Tibial artery (tissue), 4 donors: ENCODE results near the gene STXBP4.

ENCODE experiments used
- DNase-seq, 2 donors: peaks; one replicate each; pipeline ENCODE4 v3.0.0-alpha.2; 2019
- H3K27ac ChIP-seq, 2 donors: fragments of 200-600 bp; sonication (generic) in 1 of 2; 1 replicate in 1 of 2; 2 replicates in 1 of 2; pipeline ENCODE4 v1.5.1; 2018 to 2019; ENCODE audit warnings: mild to moderate bottlenecking in 1 of 2
- H3K27me3 ChIP-seq, 2 donors: fragments of 200-600 bp; sonication (generic) in 1 of 2; one replicate each; pipeline versions ENCODE4 v1.5.1 to v1.6.0; 2016 to 2019
- H3K36me3 ChIP-seq, 3 donors: fragments of 200-600 bp; sonication (generic) in 2 of 3; one replicate each; pipeline ENCODE4 v1.5.1; 2016 to 2019; ENCODE audit warnings: mild to moderate bottlenecking in 2 of 3
- H3K4me1 ChIP-seq, 4 donors: fragments of 200-600 bp; sonication (generic) in 2 of 4; 1 replicate in 3 of 4; 2 replicates in 1 of 4; pipeline ENCODE4 v1.5.1; 2016 to 2019
- H3K4me3 ChIP-seq, 2 donors: fragments of 200-600 bp; sonication (generic) in 1 of 2; 1 replicate in 1 of 2; 2 replicates in 1 of 2; pipeline ENCODE4 v1.5.1; 2018 to 2019; ENCODE audit warnings: mild to moderate bottlenecking in 2 of 2
- H3K9me3 ChIP-seq, 3 donors: fragments of 200-600 bp; sonication (generic) in 1 of 3; one replicate each; pipeline ENCODE4 v1.5.1; 2016 to 2019
- intact Hi-C: fragments of 100-400 bp; cut with DNase I; formaldehyde crosslinking; loops from one replicate; pipeline ENCODE4 v1.15.0; 2023; ENCODE audit warnings: low total_unique reads
- TF ChIP-seq, protein P1 (sequence below), 2 experiments: fragments of 200-600 bp in 1 of 2; fragments of 450-650 bp in 1 of 2; IDR thresholded peaks; one replicate each; pipeline ENCODE4 v1.5.1; 2017 to 2019; ENCODE audit warnings: antibody characterized with exemption in 2 of 2, mild to moderate bottlenecking in 1 of 2, moderate library complexity in 1 of 2

Gene STXBP4

DNA sequence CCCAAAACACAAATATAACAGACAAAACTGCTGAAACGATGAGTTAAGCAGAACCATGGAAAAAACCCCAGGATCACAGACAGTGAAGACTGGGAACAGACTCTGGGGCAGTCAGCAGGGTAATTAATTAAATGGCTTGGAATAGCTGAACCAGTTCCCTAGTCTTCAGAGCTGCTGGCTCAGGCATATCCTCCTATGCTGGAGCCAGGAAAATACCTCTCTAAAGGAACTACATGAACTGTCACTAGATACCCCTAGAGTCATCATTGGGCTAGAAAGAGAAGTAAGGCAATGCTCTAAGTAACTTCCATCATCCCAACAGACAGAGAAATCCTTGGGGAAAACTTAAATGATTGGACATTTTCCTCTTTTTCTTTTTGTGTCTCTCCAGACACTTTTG, 113.0 kb downstream of the STXBP4 start:
- intact Hi-C loops, result no loop called here
- Histone ChIP-seq H3K4me1 (peaks cover 0 to 3% (median under 1%) of the 10 kb centered on the region in 4 donors), H3K36me3 (peaks cover 18 to 29% (median 26%) of the 10 kb centered on the region in 3 donors), H3K4me3 (no peak overlapping the region), H3K9me3 (no peaks in the 10 kb centered on the region), H3K27ac (no peak overlapping the region), H3K27me3 (no peaks in the 10 kb centered on the region)
- TF ChIP-seq, protein P1, sequence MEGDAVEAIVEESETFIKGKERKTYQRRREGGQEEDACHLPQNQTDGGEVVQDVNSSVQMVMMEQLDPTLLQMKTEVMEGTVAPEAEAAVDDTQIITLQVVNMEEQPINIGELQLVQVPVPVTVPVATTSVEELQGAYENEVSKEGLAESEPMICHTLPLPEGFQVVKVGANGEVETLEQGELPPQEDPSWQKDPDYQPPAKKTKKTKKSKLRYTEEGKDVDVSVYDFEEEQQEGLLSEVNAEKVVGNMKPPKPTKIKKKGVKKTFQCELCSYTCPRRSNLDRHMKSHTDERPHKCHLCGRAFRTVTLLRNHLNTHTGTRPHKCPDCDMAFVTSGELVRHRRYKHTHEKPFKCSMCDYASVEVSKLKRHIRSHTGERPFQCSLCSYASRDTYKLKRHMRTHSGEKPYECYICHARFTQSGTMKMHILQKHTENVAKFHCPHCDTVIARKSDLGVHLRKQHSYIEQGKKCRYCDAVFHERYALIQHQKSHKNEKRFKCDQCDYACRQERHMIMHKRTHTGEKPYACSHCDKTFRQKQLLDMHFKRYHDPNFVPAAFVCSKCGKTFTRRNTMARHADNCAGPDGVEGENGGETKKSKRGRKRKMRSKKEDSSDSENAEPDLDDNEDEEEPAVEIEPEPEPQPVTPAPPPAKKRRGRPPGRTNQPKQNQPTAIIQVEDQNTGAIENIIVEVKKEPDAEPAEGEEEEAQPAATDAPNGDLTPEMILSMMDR (IDR thresholded peaks at IDR 0.05), result no peak
- DNase-seq, result no peak

DNA sequence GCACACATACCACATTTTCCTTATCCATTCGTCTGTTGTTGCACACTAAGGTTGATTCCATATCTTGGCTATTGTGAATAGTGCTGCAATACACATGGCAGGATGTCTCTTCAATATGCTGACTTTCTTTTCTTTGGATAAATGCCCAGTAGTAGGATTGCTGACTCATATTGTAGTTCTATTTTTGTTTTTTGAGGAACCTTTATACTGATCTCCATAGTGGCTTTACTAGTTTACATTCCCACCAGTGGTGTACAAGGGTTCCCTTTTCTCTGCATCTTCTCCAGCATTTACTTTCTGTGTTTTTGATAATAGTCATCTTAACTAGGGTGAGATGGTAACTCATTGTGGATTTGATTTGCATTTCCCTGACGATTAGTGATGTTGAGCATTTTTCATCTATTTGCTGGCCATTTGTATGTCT, 118.1 kb downstream of the STXBP4 start:
- Histone ChIP-seq H3K4me1 (peaks cover 4 to 6% (median 5%) of the 10 kb centered on the region in 4 donors), H3K4me3 (no peak overlapping the region), H3K27ac (no peak overlapping the region), H3K9me3 (no peaks in the 10 kb centered on the region), H3K36me3 (peaks cover 13 to 26% (median 13%) of the 10 kb centered on the region in 3 donors), H3K27me3 (no peaks in the 10 kb centered on the region)
- intact Hi-C loops, result no loop called here
- TF ChIP-seq, protein P1 (IDR thresholded peaks at IDR 0.05), result no peak
- no peak for DNase-seq

DNA sequence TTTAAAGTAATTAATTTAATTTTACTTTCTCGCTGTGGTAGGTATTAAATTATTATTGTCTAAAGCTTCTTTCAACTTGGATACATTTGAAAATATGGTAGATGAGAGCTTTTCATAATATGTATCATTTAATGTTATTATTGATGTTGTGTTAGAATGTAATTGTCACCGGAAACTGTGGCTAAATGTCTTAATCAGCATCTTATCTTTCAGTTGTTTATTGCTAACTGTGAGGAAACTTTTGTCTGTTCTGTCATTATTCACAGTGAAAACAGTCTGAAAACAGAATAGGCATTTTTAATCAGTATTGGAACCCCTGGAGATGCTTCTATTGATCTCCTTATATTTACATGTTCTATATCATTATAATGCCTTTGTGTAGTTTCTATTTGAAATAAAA, 120.7 kb downstream of the STXBP4 start:
- TF ChIP-seq, protein P1 (IDR thresholded peaks at IDR 0.05), result no peak
- H3K36me3 ChIP-seq, result peaks cover 0 to 6% (median 0%) of the 10 kb centered on the region in 3 donors
- intact Hi-C loops, result no loop called here
- no peak overlapping the region for H3K27ac ChIP-seq
- H3K4me1 ChIP-seq, result peaks cover 4 to 6% (median 5%) of the 10 kb centered on the region in 4 donors
- no peak overlapping the region for H3K4me3 ChIP-seq
- DNase-seq, result no peak
- no peaks in the 10 kb centered on the region for H3K9me3 ChIP-seq
- H3K27me3 ChIP-seq, result no peaks in the 10 kb centered on the region

DNA sequence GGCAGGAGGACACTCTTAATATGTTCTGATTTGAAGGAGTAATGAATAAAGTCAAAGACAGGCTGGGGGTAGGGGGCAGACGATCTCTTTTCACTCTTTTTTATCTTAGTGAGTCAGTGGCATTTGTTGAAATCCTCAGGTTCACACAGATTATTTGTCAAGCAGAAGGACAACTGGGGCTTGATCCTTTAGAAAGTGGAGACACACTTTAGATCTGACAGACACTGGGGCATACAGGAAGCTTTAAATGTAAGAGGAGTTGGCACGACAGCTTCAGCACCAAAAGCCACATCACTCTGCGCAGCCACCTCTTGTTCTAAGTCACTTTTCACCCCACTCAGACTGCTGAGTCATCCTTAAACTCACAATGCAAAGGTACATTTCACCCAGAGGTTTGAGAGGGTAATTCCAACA, 121.5 kb downstream of the STXBP4 start:
- Histone ChIP-seq H3K4me1 (peaks cover 4 to 6% (median 5%) of the 10 kb centered on the region in 4 donors), H3K9me3 (no peaks in the 10 kb centered on the region), H3K27ac (no peak overlapping the region), H3K27me3 (no peaks in the 10 kb centered on the region), H3K4me3 (no peak overlapping the region), H3K36me3 (peaks cover 0 to 6% (median 0%) of the 10 kb centered on the region in 3 donors)
- TF ChIP-seq, protein P1 (IDR thresholded peaks at IDR 0.05), result no peak
- no peak for DNase-seq
- intact Hi-C loops, result no loop called here

DNA sequence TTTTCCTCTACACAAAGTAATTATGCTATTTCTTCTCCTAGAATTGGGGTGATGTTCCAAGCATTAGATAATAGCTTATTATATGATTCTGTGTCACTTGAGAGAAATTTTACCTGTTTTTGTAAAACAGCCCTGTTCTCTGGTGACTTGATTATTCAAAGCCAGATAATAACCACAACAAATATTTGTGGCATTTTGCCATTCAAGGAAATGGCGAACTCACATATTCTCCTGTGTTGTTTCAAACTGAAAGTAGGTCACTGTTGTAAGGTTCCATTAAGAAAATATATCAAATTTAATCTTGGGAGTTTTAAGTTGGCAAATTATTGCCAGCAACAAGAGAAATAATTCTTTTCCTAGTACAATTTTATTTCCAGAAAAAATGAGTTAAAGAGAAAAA, 124.8 kb downstream of the STXBP4 start:
- H3K27me3 ChIP-seq, result no peaks in the 10 kb centered on the region
- peaks cover 0 to 6% (median 0%) of the 10 kb centered on the region in 3 donors for H3K36me3 ChIP-seq
- no peaks in the 10 kb centered on the region for H3K9me3 ChIP-seq
- no peaks in the 10 kb centered on the region for H3K4me1 ChIP-seq
- H3K27ac ChIP-seq, result no peak overlapping the region
- TF ChIP-seq, protein P1 (IDR thresholded peaks at IDR 0.05), result no peak
- DNase-seq, result no peak
- H3K4me3 ChIP-seq, result no peak overlapping the region
- intact Hi-C loops, result no loop called here

DNA sequence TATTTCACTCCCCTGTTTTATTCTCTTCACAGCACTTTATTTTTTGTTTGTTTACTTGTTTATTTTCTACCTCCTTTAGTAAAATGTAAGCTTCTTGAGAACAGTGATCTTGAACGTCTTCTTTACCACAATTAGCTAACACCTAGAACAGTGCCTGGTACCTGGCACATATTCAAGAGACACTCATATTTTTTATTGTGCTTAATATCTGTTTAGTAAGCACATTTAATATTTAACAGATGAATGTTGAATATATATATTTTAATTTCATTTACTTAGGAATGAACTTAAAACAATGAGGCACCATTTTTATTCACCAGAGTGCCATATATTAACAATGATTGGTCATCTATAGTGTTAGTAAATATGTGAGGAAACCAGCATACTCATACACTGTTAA, 130.2 kb downstream of the STXBP4 start:
- no peak overlapping the region for H3K27ac ChIP-seq
- TF ChIP-seq, protein P1 (IDR thresholded peaks at IDR 0.05), result no peak
- peaks cover 0 to 6% (median 5%) of the 10 kb centered on the region in 3 donors for H3K9me3 ChIP-seq
- no peaks in the 10 kb centered on the region for H3K27me3 ChIP-seq
- intact Hi-C loops, result no loop called here
- no peak overlapping the region for H3K4me3 ChIP-seq
- H3K36me3 ChIP-seq, result peaks cover 6 to 15% (median 7%) of the 10 kb centered on the region in 3 donors
- DNase-seq, result no peak
- H3K4me1 ChIP-seq, result no peaks in the 10 kb centered on the region
